Daoy (cell line): ENCODE results near the gene WFIKKN1. TPM values are rescaled to one million over a fixed set of nuclear protein-coding genes. Genes with fewer than 3 reads are reported as not detected.

Experiments used
- DNase-seq: peaks from one replicate; pipeline ENCODE4 v3.0.0-alpha.2; 2015; ENCODE audit warnings: low read depth
- total RNA-seq: library from RNA; depleted of rRNA; stranded (reverse); fragments of >200 nt; shearing (Covaris generic); gene quantifications from 2 replicates; pipeline ENCODE4 v1.2.3, GENCODE V29; 2014

The WFIKKN1 gene
- total RNA-seq, 1 experiment from 2014 or later = not detected

DNA sequence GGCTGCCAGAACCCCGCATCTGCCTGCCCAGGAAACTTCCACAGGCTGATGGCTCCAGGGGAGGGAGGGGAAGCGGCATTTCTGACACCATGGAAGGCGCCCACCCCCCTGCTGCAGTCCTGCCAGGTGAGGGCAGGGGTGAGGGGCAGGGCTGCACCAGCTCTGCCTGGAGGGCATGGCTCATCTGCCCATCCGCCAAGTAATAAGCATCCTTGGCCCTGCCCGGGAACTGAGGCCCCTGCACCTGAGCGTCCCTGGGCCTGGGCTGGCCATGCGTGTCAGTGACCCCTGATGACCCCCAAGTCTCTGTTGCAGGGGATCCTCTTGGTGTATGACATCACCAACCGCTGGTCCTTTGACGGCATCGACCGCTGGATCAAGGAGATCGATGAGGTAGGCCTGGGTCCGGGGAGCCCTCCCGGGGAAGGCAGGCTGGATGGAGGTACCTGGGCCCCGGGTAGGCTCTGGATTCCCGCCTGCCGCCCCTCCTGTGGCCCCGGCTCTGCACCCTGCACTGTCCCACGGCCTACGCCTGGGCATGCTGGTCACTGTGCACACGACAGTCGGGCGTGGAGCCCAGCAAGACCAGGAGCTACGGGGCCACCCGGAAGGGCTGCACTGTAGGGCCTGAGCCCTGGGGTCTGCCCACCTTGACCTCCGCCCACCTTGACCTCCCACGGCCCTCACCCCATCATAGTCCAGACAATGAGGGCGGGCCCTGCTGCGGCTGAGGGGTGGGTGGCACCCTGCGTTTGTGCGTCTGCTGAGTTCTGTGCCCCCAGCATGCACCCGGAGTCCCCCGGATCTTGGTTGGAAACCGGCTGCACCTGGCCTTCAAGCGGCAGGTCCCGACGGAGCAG lies 5.4 kb upstream of the WFIKKN1 start:
- no peak for DNase-seq

DNA sequence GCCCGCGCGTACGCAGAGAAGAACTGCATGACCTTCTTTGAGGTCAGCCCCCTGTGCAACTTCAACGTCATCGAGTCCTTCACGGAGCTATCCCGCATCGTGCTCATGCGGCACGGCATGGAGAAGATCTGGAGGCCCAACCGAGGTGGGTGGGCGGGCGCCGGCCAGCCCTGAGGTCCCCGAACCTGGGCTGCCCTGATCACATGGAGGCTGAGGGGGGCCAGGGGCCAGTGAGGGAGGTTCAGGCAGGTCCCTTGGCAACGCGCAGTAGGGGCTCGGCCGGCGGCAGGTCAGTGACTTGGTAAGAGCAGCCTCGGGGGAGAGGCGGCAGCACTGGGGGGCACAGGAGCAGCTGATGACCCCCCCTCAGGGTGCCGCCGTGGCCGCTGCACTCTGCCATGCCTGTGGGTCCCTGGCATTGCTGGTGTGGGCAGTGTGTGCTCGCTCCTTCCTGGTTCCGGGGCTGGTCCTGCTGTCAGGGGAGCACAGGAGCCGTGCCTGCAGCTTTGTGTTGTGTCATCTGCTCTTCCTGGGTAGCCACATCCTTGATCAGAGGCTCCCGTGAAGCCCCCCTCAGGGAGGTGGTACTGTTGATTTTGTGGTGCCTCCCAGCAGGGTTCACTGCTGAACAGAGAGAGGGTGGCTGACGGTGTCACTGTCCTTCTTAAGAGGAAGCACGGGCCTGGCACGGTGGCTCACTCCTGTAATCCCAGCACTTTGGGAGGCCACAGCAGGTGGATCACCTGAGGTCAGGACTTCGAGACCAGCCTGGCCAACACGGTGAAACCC lies 4.6 kb upstream of the WFIKKN1 start:
- no peak for DNase-seq

GRCh38 chr16:626787-627453 lies 3.9 kb upstream of the WFIKKN1 start:
- peak; percentile 97 for DNase-seq

DNA sequence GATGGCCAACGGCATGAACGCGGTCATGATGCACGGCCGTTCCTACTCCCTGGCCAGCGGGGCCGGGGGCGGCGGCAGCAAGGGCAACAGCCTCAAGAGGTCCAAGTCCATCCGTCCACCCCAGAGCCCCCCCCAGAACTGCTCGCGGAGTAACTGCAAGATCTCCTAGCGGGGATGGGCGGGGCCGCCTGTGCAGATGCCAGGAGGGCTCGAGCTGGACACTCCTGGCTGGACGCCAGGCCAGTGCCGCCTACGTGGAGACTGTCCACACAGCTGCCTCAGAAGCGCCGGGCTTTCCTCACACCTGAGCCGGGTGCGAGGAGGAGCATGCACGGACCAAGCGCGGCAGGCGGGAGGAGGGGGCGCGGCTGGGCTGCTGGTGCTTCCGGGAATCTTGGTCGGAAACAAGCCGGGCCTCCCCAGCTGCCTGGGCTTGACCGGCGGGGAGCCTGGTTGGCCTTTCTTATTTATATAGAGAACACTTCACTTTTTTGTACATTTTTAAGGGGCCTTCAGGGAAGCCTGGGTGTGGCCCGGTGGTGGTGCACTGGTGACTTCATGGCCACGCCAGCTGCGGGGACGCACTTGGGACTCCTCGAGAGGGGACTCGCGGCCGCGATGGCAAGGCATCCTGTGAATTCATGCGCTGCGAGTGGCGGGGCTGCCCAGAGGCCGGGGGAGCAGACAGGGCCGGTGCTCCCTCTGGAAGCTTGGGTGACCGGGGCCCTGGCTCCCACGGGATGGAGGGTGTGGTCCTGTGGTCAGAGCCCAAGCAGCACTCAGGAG lies 3.1 kb upstream of the WFIKKN1 start:
- DNase-seq = peak; percentile 65

DNA sequence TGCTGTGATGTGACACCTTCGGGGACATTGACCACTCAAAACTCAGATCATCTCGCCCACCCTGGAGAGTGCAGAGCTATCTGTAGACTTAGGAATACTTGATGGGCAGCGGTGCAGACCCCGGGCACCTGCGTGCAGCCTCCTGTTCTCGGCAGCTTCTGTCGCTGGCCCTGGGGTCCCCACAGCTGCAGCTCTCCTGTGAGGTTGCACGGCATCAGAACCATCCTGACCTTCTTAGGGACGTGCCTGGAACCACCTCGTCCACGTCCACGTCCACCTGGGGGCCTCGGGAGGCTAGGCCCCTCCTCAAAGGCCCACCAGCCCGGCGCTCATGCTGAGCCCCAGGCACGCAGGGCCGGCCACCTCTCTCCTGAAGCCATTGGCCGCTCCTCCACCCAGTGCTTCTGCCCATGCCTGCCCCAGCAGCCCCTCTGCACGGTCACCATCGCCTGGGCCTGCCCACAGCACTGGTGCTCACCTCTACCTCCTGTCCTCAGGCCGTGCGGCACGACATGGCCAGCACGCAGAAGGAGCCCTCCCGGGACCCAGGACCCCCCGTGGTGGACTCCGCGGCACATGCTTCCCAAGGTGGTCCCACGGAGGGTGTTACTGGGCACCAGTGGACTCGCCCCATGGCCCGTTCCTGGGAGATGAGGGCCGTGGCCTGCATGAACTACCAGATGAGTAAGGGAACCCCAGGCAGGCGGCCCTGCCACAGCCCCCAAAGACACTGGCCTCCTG lies 2.3 kb upstream of the WFIKKN1 start:
- no peak for DNase-seq

DNA sequence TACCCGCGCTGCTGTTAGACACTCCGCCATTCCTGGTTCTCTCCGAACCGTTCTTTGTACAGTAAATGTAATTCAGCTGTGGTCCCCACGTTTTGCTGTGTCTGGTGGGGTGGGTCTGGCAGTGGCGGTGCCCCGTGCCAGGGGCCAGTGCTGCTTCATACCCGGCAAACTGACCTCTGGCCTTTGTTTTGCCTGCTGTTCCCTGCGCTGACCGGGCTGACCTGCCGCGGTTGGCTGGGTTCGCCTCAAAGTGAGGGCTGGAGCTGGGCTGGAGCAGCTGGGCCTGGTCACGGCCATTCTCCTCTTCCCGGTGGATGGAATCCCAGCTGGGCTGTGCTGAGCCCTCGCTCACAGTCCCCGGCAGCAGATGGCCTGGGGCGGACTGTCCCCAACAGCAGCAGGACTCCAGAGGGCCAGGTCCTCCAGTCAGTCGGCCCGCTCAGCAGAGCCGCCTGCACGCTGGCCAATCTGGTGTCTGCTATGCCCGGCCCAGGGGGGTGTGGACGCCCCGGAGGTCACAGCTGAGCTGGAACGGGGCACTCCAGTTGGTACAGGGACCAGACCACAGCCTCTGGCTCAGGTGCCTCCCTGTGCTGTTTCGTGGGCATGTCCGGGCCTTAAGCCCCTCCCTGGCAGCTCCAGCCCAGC lies 1.5 kb upstream of the WFIKKN1 start:
- no peak for DNase-seq

DNA sequence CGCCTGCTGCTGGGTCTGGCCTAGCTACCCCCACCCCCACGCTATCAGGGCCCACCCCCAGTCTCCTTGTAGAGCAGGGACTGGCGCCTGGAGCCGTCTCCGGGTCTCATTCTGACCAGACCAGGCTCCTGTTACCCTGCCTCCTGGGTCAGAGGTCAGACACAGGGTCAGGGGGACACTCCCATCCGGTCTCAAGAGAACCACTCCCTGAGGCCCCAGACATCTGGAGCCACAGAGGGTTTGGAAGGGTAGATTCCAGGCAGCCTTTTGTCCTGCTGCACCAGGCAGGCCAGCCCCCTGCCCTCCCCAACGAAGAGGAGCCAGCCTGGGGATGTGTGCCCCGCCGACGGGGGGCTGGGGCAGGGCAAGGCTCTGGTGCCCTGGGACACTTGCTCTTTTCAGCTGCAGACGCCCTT lies 944 bp upstream of the WFIKKN1 start:
- DNase-seq = no peak

GRCh38 chr16:630249-630814 lies 453 bp upstream of the WFIKKN1 start:
- no peak for DNase-seq

- DNase-seq = no peak
Observed at GRCh38 chr16:631808-632358, 1.1 kb downstream of the WFIKKN1 start.

GRCh38 chr16:632486-633335 lies 1.9 kb downstream of the WFIKKN1 start:
- no peak for DNase-seq

- no peak for DNase-seq
Observed at GRCh38 chr16:633336-634050, 2.7 kb downstream of the WFIKKN1 start.

GRCh38 chr16:634051-634670 lies 3.4 kb downstream of the WFIKKN1 start:
- no peak for DNase-seq

- DNase-seq = no peak
Observed at GRCh38 chr16:634996-635395, 4.2 kb downstream of the WFIKKN1 start.

DNA sequence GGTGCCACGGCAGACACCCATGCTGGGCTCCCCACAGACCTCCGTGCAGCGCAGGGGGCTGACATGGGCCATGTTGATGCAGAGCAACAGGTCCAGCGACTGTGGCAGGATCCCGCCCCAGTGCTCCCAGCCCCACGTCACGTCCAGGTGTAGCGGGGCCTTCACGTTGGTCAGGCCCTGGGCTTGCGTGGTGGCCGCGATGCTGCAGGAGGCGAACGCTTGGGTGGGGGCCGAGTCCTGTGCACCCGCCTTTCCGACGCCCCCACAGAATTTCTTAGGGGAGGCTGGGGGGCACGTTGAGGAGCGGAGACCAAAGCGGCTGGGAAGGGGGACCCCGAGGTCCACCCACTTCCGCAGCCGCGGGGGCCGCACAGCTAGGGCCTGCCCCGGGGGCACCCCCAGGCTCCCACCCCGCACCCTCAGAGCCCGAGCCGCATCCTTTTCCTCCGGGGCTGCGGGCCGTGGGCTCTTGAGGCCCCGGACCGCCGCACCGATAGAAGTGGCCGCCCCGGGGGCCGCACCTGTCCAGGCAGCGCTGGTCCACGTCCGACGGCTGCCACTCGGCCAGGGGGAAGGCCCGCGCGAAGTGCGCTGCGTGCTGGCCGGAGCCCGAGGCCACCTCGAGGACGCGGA lies 4.9 kb downstream of the WFIKKN1 start:
- DNase-seq = no peak

GRCh38 chr16:636206-637080 lies 5.7 kb downstream of the WFIKKN1 start, which contains the start of gene METTL26:
Gene METTL26 (minus strand): TSS chr16:636305. CDS start chr16:636290, 15 bp downstream.
- DNase-seq = peak; percentile 94
